Central memory CD4-positive, alpha-beta T cell (primary cell): ENCODE measurements around the gene PBRM1.
A peak's percentile ranks its signal among the peaks of the same experiment; 100 is the strongest.

Source experiments
- DNase-seq: peaks from one replicate; pipeline ENCODE4 v3.0.0; 2022

PBRM1 gene

GRCh38 chr3:52568069-52568468, 117.6 kb downstream of the PBRM1 start:
- no peak for DNase-seq

GRCh38 chr3:52563984-52564383, 121.7 kb downstream of the PBRM1 start:
- no peak for DNase-seq

GRCh38 chr3:52561028-52561747, 124.5 kb downstream of the PBRM1 start:
- no peak for DNase-seq

- no peak for DNase-seq
These were observed 127.3 kb downstream of the PBRM1 start for GRCh38 chr3:52558436-52558835.

GRCh38 chr3:52557011-52557960, 128.4 kb downstream of the PBRM1 start:
- no peak for DNase-seq

- no peak for DNase-seq
These were observed 130.7 kb downstream of the PBRM1 start for GRCh38 chr3:52555056-52555455.

- DNase-seq, result no peak
These were observed 131.5 kb downstream of the PBRM1 start for GRCh38 chr3:52554026-52554755.

GRCh38 chr3:52552089-52552488, 133.6 kb downstream of the PBRM1 start:
- DNase-seq, result no peak

- DNase-seq, result no peak
These were observed 134.6 kb downstream of the PBRM1 start for GRCh38 chr3:52551118-52551517.

GRCh38 chr3:52547143-52547542, 138.6 kb downstream of the PBRM1 start:
- no peak for DNase-seq

- no peak for DNase-seq
These were observed 139.4 kb downstream of the PBRM1 start for GRCh38 chr3:52546111-52546901.

- no peak for DNase-seq
These were observed 140.8 kb downstream of the PBRM1 start for GRCh38 chr3:52544937-52545336.

- DNase-seq, result no peak
These were observed 144.7 kb downstream of the PBRM1 start for GRCh38 chr3:52541050-52541449.

- no peak for DNase-seq
These were observed 146.6 kb downstream of the PBRM1 start for GRCh38 chr3:52539010-52539653.

GRCh38 chr3:52537726-52538421, 147.8 kb downstream of the PBRM1 start:
- no peak for DNase-seq

GRCh38 chr3:52537165-52537620, 148.5 kb downstream of the PBRM1 start:
- DNase-seq, result no peak

- peak; percentile 98 for DNase-seq
These were observed 149.1 kb downstream of the PBRM1 start, which contains the start of gene UQCC5 for GRCh38 chr3:52536369-52537164. Gene UQCC5 (plus strand): TSS chr3:52536605. CDS start chr3:52536756, 151 bp downstream.

- no peak for DNase-seq
These were observed 149.7 kb downstream of the PBRM1 start for GRCh38 chr3:52536112-52536368.

- no peak for DNase-seq
These were observed 150.2 kb downstream of the PBRM1 start for GRCh38 chr3:52535411-52536111.
